ENCODE results near the gene AQR.
"Not testable (repeated sequence)": the region's sequence is repeated elsewhere in the genome, so short reads cannot be mapped to it uniquely, and the experiment has no call there.

The AQR gene

DNA sequence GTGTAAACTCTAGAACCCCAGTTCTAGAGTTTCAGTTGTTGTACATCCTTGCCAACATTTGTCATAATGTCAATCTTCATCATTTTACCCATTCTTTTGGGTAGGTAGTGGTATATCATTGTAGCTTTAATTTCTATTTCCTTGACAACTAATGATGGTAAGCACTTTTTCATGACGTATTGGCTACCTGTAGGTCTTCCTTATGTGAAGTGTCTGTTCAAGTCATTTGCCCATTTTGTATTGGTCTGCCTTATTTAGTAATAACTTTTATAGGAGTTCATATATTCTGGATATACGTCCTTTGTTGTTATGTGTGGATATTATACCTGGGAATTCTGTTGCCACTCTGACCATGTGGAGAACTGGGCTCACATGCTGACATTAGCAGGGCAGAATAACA, 100.4 kb downstream of the AQR start:
- no peak for DNase-seq

GRCh38 chr15:34865531-34865930, 104.0 kb downstream of the AQR start:
- DNase-seq, result no peak

GRCh38 chr15:34861214-34861613, 108.3 kb downstream of the AQR start:
- no peak for DNase-seq

DNA sequence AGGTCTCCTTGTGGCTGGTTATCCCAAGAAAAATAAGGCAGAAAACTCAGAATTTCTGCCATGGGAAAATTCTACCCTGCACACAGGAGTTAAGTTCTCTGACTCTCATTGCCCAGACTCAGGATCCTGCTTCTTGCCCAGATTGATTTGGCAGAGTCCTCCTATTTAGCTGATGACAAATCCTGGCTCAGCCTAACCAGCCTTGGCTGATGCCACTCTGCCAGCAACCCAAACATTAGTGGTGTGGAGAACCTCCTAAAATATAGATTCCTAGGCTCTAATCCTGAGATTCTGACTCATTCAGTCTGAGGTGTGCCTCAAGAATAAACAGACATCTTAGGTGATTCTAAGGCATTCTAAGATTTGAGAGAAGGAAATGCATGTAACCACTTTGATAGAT, 113.6 kb downstream of the AQR start:
- no peak for DNase-seq

GRCh38 chr15:34855413-34855812, 114.1 kb downstream of the AQR start:
- DNase-seq, result no peak

GRCh38 chr15:34854232-34854631, 115.3 kb downstream of the AQR start:
- no peak for DNase-seq

- no peak for DNase-seq
Measured at GRCh38 chr15:34853001-34853758, 116.4 kb downstream of the AQR start.

DNA sequence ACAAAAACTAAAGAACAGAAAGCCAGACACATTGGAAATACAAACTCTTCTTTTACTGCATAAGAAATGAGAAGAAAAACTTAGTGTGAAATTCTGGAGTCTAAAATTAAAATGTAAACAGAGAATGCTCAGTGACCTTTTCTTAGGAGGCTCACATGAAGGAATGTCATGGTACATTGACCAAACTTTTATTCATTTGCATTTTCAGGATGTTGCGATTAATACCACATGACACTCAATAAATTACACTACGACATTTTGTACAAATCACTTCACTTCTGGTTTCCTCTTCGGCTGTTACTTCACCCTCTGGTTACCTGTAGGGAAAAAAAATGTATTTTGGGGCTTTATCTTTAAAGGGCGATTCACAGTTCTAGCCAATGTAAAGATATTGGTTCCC, 117.8 kb downstream of the AQR start:
- DNase-seq, result no peak

DNA sequence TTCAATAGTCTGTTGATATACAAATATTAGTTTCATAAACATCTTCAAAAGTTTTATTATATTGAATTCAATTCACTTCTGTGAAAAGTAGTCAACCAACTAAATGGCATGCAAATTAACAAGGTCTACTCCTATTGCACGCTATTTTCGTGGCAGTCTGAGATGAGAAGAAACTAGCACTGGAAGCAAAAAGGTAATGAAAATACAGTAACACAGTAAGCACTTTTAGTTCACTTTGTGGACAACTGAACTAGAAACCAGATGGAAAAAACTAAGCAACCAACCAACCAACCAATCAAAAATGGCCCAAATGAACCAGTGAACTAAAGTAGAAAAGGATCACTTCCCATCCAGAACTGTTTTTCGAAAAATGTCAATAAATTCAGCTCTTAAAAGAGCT, 118.5 kb downstream of the AQR start:
- no peak for DNase-seq

DNA sequence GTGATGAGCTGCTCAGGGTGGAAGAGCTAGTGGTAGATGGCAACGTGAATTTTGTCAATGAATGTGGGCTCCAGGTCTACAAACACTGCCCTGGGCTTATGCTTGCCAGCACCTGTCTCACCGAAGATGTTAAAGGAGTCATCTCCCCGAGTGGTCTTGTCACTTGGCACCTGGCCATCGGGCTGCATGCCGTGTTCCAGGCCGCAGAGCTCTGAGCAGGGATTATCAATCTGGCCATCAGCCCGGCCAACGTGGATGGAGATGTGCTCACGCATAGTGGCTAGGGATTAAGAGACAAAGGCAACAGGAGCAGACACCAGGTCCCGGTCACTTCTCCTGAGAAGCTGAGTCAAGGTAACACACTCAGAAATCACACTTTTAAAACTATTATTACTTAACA, 119.4 kb downstream of the AQR start:
- DNase-seq, result no peak

- DNase-seq, result no peak
Measured at GRCh38 chr15:34849364-34849959, 120.1 kb downstream of the AQR start.

GRCh38 chr15:34847598-34847997, 121.9 kb downstream of the AQR start:
- DNase-seq, result no peak

GRCh38 chr15:34841262-34841725, 128.2 kb downstream of the AQR start:
- DNase-seq, result no peak

- no peak for DNase-seq
Measured at GRCh38 chr15:34838282-34838681, 131.3 kb downstream of the AQR start.

GRCh38 chr15:34837246-34838016, 132.1 kb downstream of the AQR start:
- DNase-seq, result no peak

GRCh38 chr15:34828145-34828911, 141.2 kb downstream of the AQR start:
- no peak for DNase-seq

GRCh38 chr15:34821831-34822230, 147.7 kb downstream of the AQR start:
- no peak for DNase-seq

GRCh38 chr15:34820110-34820509, 149.4 kb downstream of the AQR start:
- DNase-seq, result no peak

- DNase-seq, result no peak
Measured at GRCh38 chr15:34818526-34818925, 151.0 kb downstream of the AQR start.

DNA sequence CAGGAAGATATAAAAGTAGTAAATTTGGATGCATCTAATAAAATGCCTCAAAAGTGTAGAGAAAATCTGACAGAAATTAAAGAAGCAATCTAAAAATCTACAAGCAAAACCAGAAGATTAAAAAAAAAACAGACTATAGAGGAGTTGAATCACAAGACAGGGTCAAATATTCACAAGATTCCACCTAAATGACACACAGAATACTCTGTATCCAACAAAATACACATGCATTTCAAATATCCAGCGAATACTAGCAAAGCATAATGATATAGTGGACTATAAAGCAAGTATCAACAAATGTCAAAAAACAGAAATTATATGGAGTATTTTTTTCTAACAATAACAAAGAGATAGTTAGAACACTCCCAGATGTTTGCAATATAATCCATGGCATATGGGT, 153.7 kb downstream of the AQR start:
- no peak for DNase-seq

DNA sequence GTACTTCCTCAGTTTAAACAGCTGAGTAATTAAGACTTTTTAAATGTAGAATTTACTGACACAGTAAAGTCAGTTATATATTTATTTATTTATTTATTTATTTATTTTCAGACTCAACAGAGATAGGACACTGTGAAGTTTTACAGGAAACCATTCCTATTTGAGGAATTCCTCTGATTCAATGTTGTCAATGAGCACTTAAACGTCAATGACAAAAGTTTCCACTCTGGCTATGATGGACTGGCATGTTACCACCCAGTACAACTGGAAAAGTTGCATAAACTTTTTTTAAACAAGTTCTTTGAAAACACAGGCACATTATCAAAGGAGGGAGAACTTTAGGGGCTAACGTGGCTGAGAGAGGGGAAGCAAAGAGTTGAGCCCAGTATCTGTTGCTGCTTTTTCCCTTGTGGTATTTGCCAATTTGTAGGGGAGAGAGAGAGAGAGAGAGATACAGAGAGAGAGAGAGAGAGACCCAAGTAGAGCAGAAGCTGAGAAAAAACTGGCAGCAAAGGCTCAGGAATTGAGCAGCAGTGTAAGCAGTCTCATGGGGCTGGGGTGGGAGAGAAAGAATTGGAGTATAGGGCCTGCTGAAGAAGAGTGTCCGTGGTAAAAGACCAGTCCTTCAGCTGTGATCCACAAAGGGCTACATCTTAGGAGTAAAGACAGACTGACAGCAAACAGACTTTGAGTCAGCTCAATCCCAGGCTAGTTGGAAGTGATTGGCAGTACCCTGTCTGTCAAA, 155.9 kb downstream of the AQR start:
- no peak for DNase-seq

DNA sequence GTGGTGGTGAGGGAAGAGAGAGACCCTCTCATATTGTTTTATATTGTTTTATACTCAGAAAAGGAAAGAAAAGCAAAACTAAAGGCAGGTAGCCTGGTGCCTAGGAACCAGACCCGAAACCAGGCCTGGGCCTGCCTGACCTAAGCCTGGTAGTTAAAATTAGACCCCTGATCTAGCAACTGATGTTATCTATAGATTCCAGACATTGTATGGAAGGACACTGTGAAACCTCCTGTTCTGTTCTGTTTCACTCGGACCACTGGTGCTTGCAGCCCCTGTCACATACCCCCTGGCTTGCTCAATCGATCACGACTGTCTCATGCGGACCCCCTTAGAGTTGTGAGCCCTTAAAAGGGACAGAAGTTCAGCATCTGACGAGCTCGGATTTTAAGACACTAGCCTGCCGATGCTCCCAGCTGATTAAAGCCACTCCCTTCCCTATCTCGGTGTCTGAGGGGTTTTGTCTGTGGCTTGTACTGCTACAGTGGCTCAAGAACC, 156.6 kb downstream of the AQR start:
- DNase-seq, result not testable (repeated sequence)

Measured in activated CD4-positive, alpha-beta T cell treated with anti-CD3 and anti-CD28 coated beads, Interleukin-2, Interleukin-6, amounts not matched to agents 100 ng/mL and 50 ng/mL, durations not matched to agents 16 hours and 8 hours (primary cell).